Measurements from ENCODE around the gene FRMPD2.

- TF ChIP-seq POLR2A (IDR thresholded peaks at IDR 0.05; ENCODE audit: low read depth, low read length) (no peak), MAX (IDR thresholded peaks at IDR 0.05; ENCODE audit: insufficient read depth, insufficient read length) (no peak), EZH2 (IDR thresholded peaks at IDR 0.05; ENCODE audit: borderline replicate concordance, low read depth, low read length, severe bottlenecking) (no peak), JUN (IDR thresholded peaks at IDR 0.05; ENCODE audit: borderline replicate concordance, insufficient read depth, insufficient read length, low read depth) (no peak), CTCF (IDR thresholded peaks at IDR 0.05; ENCODE audit: extremely low read depth in 1 of 2, insufficient read depth in 1 of 2, low read depth in 1 of 2, low read length in 2 of 2) (no peak), POLR2AphosphoS5 (IDR thresholded peaks at IDR 0.05; ENCODE audit: insufficient read depth, low read depth, low read length) (no peak), MYC (IDR thresholded peaks at IDR 0.05; ENCODE audit: low read depth, low read length) (no peak), FOS (IDR thresholded peaks at IDR 0.05; ENCODE audit: borderline replicate concordance, insufficient read depth, low read length) (no peak), GATA2 (IDR thresholded peaks at IDR 0.05; ENCODE audit: insufficient read depth, insufficient read length, low read depth, low read length) (no peak)
Measured at GRCh38 chr10:48236199-48236621, 38.3 kb downstream of the FRMPD2 start.

Data from endothelial cell of umbilical vein (primary cell).